GM18511 (cell line): ENCODE results near the gene OASL.

Source experiments
- ATAC-seq: cut with Tn5 transposase; IDR thresholded peaks from one replicate; pipeline ENCODE4 v1.9.1; 2021; ENCODE audit warnings: mild to moderate bottlenecking, moderate library complexity; ENCODE audit not compliant: unreplicated experiment

Gene OASL

GRCh38 chr12:120992989-120993388, 46.1 kb downstream of the OASL start:
- ATAC-seq, result no peak

GRCh38 chr12:120991965-120992364, 47.1 kb downstream of the OASL start:
- no peak for ATAC-seq

DNA sequence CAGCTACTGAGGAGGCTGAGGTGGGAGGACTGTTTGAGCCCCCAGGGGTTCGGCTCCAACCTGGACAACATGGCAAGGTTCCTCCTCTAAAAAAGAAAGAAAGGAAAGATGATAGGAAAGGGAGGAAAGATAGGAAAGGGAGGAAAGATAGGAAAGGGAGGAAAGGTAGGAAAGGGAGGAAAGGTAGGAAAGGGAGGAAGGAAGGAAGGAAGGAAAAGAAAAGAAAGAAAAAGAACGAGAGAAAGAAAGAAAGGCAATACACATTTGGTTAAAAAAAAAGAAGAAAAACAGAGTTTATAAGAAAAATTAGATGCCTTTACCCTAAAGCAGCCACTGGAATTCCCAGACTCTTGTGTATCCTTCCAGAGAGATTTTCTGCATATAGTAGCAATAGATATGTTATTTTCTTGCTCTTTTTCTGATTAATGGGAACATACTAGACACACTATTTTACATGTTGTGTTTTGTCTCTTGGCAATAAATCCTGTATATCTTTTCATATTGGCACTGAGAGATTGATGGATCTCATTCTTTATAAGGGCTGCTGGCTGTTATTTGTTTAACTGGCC, 48.5 kb downstream of the OASL start:
- no peak for ATAC-seq

DNA sequence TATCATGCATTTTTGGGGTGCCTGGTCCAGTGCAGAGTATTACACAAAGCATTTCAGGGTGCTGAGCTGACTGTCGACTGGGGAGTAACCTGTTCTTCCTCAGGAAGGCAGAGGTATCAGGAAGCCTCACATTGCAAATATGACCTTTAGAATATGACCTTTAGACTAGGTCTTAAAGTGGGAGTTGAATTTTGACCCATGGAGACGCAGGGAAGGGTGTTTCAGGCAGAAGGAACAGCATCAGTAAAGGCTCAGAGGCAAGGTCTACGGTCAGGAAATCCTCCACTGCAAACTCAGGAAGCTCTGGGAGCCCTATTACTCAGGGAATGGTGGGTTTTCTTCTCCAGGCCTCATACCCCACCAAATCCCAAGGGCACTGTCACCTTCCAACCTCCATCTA, 49.4 kb downstream of the OASL start:
- ATAC-seq, result no peak

DNA sequence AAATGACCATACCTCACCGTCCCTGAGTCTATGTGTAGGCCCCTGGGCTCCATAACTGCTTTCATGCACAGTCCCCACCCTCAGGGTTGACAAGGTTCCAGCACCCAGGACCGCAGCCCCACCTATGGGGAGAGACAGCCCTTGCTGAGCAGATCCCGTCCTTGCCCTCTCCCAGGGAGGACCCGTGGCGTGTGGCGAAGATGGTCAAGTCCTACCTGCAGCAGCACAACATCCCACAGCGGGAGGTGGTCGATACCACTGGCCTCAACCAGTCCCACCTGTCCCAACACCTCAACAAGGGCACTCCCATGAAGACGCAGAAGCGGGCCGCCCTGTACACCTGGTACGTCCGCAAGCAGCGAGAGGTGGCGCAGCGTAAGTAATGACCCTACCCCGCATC, 50.4 kb downstream of the OASL start:
- no peak for ATAC-seq

DNA sequence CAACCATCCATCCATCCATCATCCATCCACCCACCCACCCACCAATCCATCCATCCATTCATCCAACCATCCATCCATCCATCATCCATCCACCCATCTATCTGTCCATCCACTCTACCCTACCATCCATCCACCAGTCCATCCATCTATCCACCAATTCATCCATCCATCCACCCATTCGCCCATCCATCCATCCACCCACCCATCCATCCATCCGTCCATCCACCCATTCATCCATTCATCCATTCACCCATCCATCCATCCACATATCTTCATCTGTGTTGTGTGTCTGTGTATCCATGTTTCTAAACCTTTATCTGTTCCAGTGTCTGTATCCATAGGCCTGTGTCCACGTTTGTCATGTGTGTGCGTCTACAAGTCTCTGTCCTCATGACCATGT, 50.8 kb downstream of the OASL start:
- ATAC-seq, result no peak

GRCh38 chr12:120984351-120984898, 54.6 kb downstream of the OASL start:
- ATAC-seq, result no peak

DNA sequence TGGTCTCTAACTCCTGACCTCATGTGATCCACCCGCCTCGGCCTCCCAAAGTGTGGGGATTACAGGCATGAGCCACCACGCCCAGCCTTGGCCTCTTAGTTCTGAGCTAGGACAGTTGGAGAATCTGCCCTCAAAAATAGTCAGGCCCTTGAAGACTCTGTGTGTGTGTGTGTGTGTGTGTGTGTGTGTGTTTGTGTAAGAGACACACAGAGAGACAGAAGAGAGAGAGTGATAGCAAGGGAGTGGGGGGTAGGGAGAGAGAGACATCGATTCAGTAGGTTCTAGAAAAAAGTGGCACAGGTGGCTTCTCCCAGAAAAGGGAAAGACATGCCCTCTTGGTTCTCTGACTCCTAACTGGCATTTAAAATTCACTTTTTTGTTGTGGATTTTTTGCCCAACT, 55.3 kb downstream of the OASL start:
- no peak for ATAC-seq

DNA sequence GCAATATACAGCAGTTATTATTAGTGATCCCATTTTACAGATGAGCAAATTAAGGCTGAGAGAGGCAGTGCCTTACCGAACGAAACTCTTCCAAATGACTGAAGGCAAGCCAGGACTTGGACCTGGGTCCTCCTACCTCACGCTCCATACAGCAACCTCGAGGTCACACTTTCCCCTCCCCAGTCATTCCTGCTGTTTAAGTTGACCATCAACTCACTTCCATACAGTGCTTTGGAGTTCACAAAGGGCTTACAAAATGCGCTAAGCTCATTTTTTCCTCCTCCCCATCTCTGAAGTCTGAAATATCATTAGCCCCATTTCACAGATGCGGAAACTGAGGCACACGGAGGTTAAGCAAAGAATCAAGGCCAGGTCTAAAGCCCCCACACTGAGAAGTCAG, 56.4 kb downstream of the OASL start:
- no peak for ATAC-seq

- no peak for ATAC-seq
These were observed 57.6 kb downstream of the OASL start for GRCh38 chr12:120981407-120981941.

DNA sequence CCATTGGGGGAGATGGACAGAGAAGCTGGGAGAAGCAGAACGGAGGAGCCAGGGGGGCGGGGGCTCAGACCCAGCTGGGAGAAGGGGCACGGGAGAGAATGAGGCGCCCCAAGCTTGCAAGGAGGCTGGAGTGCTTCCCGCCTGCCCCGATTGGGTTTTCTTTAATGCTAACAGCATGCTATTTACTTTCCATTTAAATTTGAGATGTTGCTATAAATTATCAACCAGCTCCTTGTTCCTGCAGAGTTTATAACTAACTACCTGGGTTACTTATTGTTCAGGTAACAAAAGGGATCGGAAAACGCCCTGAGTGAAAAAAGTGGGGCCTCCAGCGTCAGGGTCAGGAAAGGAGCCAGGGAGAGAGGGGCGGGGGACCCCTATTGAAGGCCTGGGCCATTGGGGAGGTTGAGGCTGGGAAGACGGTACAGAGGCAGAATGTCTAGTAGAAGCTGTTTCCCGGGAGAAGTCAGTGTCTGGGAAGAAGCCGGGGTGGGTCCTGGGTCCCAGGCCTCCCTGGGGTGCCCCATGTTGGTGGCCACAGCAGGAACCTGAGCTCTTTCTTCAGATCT, 58.2 kb downstream of the OASL start:
- ATAC-seq, result no peak

DNA sequence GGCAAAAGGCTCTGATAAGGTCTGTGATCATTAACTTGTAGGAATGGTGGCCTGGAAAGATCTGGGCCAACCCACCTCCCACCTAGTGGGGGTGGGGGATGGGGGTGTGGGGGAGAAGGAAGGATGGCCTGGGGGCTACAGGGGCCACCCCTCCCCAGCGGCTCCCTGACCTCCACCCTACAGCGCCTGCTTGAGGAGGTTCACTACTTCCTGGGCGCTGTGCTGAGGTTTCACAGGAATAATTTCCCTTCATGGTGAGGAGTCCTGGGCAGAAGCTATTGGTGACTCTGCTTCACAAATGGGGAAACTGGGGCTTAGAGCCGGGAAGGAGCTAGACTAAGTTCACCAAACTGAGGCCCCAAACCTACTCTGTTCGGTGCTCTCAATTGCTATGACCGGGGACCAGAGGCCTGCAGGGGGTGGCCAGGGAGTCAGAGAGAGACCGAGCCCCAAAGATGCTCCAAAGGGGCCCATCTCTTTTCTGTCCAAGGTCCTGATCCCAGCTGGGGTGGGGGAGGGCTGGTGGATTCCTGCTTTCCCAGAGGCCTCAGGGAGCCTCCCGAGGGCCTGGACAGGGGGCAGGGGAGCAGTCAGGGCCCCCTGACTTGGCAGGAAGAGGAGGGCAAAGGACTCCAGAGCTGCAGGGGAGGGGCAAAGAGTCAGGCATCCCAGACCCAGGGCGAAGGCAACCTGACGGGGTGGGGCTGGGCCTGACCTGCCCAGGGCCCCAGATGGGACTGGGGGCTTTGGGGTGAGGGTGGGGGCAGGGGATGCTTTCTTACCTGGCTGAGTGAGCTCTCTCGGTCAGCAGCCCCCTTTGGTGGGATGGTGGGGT, 59.0 kb downstream of the OASL start:
- no peak for ATAC-seq

DNA sequence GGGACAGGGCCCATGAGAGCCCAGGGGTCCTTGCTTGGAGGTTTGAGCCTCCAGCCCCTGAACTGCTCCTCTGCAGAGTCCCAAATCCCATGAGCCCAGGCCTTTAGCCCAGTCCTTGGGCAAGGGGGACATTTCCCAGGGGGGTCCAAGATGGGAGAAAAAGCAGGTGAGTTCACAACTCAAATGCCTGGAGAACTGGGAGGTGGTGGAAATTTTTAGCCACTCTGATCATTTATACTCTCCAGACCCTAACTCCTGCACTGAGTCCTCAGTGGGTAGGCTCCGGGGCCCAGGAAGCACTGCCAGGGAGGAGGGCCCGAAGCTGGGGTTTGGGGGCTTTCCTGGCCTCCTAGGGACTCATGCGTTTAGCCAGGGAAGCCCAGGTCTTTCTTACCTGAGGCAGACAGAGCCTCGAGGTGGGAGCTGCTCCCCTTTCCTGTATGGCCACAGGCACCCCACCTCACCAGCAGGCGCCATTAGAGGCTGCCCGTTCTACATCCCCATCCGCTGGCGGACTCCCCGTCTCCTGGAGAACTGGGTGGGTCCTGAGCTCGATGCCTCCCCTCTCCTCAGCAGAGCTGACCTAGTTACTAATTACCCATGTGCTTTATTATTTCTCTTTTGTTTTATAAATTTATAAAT, 59.7 kb downstream of the OASL start:
- no peak for ATAC-seq

DNA sequence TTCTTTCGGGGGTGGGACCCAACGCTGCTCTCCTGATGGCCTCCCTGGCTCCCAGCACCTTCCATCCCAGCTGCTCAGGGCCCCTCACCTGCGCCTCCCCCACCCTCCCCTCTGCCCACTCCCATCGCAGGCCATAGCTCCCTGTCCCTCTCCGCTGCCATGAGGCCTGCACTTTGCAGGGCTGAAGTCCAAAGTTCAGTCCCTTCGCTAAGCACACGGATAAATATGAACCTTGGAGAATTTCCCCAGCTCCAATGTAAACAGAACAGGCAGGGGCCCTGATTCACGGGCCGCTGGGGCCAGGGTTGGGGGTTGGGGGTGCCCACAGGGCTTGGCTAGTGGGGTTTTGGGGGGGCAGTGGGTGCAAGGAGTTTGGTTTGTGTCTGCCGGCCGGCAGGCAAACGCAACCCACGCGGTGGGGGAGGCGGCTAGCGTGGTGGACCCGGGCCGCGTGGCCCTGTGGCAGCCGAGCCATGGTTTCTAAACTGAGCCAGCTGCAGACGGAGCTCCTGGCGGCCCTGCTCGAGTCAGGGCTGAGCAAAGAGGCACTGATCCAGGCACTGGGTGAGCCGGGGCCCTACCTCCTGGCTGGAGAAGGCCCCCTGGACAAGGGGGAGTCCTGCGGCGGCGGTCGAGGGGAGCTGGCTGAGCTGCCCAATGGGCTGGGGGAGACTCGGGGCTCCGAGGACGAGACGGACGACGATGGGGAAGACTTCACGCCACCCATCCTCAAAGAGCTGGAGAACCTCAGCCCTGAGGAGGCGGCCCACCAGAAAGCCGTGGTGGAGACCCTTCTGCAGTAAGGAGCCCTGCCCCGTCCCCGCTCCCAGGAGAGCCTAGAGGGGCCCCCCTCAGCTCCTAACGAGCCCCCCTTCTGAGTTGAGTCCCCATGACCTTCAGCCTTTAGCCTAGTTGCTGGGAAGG, 60.5 kb downstream of the OASL start, which contains the start of gene HNF1A:
Gene HNF1A (plus strand): TSS at position 248 of the 924 bp plus-strand sequence. CDS start 226 bp downstream, at position 474.
- no peak for ATAC-seq

- ATAC-seq, result no peak
These were observed 61.3 kb downstream of the OASL start for GRCh38 chr12:120977531-120978295.

DNA sequence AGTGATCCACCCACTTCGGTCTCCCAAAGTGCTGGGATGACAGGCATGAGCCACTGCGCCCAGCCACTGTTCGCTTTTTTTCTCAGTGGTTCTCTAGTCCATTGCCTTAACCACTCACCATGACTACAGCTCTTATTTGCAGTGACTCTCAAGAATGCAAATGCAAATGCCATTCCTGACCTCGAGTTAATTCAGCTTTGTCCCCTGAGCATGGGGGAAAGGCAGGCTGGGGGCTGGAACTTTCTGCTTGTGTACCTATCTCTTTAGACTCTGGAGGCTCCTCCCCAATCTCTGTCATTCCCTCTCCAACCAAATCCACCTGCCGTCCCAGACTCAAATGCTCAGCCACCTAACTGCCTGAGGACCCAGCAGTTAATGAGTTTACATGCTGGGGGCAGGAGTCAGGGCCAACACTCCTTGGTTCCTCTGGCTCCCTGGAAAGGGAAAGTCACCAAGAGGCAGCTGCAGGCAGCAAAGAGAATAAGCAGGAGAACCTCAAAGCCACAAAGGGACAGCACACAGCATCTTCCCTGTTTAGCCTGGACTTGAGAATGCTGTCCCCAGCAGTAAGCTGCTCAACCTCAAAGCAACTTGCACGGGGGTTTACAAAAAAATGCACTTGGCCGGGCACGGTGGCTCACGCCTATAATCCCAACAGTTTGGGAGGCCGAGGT, 66.0 kb downstream of the OASL start:
- no peak for ATAC-seq

GRCh38 chr12:120971299-120972180, 67.5 kb downstream of the OASL start:
- ATAC-seq, result no peak

DNA sequence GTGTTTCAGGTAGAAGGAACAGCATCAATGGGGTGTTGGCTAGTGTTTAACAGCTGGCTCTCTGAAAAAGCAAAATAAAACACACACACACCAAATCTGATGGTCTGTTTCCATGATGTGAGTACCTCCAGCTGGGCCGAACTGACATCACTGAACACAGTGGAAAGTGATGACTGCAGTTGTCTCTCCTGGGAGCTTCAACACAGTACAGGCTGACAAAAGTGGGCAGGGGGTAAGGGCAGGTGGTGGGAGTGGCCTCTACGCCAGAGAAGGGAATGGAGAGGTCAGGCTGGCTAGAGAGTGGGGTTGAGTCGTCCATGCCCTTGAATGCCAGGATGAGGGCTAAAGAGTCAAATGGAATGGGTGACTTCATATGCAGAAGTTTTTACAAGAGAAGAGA, 68.7 kb downstream of the OASL start:
- no peak for ATAC-seq
